ENCODE results near the gene KDELR3.

The KDELR3 gene

DNA sequence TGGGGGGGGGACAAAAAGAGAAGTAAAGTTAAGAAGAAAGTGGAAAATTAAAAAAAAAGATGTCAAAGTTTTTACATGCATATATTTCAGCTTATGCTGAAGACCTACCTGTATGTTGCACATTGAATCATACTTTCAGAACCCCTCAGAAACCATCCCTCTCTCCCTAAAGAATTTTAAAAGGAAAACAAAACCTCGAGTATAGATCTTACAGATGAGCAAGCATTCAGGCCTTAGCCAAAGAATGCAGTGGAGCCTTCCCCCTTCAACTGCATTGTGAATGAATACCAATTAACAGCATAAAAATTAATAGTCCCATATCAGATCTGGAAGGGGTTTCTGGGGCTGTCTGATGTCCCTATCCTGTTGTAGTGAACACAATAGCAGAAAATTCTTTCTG, 16.3 kb downstream of the KDELR3 start:
- DNase-seq = no peak

DNA sequence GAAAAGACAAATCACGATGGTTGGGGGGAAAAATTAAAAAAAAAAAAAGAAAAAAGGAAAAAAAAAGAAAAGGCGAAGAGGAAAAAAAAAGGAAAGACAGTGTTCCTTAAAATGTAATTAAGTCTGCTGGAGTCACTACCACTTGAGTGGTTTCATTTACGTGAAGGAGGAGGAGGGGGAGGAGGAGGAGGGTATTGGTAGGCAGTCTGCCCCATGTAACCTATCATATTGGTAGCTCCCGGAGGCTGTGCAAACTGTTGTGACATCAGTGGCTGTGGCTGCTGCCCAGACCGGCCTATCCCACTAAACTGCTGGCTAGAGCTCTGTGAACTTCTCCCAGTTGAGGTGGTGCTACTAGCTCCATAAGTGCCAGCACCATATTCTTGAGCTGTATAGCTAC, 17.9 kb downstream of the KDELR3 start:
- no peak for DNase-seq

DNA sequence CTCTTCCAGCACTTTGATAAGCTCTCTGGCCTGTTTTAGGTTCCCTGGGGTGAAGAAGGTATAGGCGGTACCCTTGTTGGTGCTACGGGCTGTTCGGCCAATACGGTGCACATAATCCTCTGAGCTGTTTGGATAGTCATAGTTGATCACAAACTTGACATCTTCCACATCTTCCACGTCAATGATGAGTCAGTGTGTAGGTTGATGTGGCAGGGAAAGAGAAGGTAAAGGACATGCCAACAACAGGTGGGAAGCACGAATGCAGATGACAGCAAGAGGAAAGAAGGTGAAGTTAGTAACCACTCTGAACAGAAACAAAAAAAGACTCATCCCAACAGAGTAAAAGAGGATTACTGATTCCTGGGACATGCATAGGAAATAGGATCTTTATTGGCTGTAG, 20.1 kb downstream of the KDELR3 start:
- DNase-seq = no peak

DNA sequence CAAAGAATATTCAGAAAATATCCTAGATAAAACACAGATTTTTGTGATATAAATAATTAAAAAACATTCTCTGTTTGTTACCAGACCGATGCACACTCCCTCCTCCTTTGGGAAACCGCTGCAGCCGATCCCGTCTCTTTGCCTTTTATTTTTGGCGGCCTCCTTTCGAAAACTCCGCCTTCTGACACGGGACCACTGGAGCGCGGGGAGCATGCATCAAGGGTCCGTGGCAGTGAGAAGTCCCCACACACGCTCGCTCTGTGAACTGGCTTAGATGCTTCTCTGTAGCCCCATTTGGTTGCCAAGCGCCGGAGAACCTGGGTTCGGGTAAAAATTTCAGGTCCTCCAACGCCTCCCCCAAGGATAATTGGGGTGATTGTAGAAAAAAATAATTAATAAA, 21.2 kb downstream of the KDELR3 start:
- DNase-seq = no peak

DNA sequence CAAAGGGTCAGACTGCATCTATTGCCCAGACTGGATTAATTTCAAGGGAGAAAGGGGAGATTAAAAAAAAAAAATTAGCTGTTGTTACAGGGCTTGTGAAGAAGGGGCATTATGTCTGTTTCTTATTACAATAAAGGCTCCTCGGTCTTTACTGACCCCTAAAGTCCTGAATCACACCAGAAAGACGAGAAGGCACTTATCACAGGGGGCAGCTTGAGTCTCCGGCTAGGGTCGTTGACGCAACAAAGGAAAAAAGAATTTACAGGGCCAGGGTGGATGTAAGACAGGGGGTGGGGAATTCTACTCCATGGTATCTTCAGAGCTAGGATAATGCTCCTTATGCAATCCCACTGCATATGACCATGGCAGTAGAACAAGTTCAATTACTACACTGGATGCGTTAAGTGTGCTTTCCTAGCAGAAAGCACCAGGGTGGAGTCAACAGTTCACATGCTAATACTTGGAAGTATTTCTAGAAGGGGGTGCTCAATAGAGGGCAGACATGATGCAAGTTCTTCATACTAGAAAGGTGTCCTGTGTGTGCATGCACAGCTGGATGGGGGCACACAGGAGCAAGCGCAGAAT, 21.8 kb downstream of the KDELR3 start:
- DNase-seq = no peak

DNA sequence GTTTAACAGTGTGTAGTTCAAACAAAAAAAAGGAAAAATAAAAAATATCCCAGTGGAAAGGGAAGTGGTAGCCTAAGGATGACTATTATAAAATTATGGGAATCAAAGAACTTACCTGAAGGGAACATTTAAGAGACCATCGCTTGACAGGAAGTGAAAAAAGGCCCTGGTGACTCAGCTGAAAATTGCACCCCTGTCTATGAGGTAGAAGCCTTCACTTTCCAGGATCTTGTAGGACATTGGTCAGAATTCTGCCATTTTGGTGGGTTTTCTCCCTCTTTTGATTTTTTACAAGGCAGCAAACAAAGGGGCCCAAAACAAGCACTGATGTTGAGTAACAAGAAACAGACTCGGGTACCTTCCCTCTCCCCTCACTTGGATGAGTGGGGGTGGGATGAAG, 22.6 kb downstream of the KDELR3 start:
- DNase-seq = no peak

DNA sequence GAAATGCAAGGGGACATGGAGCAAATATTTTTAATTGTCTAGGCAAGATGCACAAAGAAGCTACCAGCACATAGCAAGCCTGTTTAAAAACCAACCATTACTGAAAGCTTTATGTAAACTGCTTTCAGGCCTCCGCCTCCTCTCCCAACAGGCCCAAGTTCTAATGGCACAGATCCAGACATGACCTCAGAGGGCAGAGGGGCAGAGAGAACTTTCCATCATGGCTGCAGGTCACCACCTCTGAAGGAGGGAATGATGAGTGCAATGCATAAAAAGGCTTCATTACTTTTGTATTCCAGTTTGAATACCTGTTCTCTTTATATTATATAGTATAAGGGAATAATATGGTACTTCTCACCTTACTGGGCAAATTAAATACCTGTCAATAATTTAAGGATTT, 23.0 kb downstream of the KDELR3 start:
- peak; percentile 57 for DNase-seq

DNA sequence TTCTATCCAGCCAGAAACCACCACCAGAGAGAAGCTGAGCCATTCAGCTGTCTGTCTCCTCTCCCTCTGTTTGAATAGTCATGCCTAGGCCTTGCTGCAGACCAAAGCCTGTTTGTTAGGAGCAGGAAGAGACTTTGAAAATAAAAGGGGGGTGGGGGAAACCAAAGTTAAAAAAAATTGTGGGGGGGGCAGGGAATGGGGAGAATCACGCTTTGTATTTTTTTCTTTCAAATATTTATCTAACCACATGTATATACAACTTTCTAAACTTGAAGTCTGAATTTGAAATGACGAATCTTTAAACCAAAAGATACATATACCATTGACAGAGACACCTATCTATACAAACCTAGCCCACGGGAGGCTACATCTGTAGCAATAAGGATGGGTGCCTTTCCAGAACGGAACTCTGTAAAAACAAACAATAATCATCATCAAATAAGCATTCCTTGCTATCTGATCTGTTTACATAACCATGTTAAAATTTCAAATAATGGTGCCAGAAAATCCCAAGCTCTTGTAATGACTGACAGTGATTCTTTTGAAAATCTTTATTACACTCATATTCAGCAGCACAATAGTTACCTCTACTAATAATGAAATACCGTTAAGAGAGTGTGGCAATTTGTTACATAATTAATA, 23.9 kb downstream of the KDELR3 start:
- no peak for DNase-seq

DNA sequence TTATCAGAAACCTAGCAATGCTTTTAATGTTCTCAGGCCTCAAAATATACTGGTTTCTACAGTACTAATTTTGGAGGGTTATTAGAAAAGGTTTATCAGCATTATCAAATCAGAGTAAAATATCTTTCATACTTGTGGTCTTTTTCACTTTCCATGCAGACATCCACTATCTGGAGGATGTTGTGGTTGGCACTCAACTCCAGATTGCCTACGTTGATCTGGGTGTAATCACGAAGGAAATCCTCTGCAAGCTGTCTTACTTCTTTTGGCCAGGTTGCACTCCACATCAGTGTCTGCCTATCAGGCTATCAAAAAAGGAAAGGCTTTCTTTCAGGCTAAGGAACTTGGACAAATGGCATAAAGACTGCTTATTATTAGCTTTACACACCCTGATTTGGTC, 26.6 kb downstream of the KDELR3 start:
- no peak for DNase-seq

DNA sequence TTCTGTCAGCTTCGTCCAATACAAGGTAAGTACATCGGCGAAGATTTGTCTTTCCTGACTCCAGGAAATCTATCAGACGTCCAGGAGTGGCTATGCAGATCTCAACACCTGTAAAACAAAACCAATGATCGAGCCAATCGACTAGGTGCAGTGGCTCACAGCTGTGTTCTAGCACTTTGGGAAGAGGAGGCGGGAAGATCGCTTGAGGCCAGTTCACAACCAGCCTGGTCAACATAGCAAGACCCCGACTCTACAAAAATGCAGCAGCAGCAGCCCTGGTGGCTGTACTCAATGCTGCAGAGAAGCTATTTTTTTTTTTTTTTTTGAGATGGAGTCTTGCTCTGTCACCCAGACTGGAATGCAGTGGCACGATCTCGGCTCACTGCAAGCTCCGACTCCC, 27.0 kb downstream of the KDELR3 start:
- no peak for DNase-seq

DNA sequence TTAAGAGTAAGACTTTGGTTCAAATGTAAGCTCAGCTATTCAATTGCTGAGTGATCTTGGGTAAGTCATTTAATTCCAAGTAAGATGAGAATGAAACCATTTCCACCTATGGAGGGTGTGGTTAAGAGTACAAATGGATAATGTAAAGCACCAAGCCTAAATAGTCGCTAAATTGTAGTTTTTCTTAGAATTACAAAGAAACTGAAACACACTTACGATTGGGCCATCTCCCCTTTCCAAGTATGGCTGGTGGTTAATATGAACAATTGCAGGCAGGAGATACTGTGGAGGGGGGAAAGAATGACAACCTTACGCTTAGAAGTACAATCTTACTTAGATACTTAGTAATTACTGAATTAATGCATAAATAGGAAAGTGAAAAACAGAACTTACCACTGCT, 30.0 kb downstream of the KDELR3 start:
- DNase-seq = no peak

DNA sequence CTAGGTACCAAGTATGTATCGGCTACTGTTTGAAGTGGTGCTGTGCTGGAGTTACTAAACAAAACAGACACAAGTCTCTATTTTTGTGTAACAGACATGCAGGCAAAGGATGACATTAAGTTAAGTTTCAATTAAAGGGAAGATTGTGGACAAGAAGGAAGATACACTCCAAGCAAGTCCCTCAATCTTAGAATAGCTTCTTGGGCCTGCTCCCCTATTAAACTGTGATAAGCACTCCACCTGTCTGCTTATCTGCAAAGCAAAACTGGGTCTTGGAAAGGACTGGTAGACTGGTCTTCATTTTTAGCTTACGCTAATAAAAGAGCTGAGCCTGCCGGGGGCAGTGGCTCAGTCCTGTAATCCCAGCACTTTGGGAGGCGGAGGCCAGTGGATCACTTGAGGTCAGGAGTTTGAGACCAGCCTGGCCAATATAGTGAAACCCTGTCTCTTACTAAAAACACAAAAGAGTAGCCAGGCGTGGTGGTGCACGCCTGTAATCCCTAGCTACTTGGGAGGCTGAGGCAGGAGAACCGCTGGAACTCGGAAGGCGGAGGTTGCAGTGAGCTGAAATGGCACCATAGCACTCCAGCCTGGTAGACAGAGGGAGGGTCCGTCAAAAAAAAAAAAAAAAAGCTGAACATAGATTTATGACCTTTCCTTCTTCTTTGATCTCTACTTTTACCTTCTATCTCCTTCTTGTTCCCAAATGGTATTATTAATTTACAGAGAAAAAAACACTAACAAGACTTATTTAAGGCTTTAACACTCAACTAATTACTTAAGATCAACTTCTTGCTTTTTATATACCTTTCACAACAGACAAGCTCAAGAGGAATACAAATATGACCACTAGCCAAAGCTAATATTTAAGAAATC, 34.1 kb downstream of the KDELR3 start:
- DNase-seq = peak; percentile 48

DNA sequence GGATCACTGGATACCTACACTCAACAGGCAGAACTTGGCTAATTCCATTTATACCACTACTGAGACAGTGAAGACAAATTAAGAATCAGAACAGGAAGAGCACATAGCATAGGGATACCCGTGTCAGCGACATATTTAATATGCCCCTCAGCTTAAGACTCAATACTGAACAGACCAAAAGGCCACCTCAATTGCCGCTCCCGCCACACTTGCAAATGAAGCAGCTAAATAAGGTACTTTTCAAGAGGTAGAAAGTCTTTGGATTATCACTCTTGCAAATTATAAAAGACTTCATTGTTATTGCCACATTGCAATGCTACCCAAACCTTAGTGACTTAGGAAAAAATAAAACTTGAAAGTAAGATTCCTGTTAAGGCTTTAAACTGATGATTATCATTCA, 35.1 kb downstream of the KDELR3 start:
- DNase-seq = no peak

DNA sequence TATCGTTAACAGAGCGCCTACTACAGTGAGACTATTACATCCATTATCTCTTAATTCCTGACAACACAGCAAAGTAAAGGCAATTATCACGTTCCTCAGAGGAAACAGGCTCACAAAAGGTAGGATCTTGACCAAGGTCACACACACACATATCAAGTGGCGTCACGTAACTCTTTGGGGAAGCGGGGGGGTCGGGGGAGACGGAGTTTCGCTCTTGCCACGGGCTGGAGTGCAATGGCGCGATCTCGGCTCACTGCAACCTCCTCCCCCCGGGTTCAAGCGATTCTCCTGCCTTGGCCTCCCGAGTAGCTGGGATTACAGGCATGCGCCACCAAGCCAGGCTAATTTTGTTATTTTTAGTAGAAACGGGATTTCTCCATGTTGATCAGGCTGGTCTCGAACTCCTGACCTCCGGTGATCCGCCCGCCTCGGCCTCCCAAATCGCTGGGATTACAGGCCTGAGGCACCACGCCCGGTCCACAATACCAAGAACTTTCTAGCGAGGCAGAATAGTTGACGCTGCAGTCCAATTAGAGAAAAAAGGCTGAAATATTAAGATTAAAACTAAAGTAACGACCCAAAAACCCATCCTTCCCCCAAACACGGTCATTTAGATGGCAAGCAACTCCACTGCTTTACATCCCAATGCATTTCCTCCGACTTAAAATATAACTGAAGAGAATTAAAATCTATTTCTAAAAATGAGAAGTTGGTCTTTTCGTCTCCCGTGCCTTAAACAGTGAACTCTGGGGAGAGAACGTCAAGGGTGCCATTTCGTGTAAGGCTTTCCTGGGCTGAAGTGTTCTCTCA, 37.0 kb downstream of the KDELR3 start:
- DNase-seq = peak; percentile 71

DNA sequence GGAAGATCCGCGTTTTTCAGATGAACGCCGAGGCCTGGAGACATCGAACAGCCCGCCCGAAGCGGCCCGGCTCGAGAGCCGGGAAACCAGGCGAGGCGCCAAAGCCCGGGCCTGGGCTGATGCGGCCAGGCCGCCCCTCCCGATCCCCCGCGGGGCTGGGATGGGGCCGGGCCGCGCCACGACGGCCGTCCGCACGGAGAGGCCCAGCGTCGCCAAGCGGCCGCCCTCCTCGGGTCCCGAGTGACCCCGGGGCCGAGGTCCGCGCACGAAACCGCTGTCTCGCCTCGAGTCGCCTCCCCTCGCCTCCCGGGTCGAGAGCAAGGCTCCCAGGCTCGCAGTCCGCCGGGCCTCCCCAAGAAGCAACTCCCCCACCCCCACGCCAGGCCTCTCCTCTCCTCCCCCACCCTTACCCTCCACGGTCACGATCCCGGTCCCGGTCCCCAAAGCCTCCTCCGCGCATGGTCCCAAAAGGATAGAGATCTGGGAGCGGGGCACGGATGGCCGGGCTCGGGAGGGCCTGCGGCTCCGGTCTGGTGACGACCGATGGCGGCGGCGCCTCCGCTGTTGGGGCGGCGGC, 37.7 kb downstream of the KDELR3 start:
- DNase-seq = peak; percentile 50

DNA sequence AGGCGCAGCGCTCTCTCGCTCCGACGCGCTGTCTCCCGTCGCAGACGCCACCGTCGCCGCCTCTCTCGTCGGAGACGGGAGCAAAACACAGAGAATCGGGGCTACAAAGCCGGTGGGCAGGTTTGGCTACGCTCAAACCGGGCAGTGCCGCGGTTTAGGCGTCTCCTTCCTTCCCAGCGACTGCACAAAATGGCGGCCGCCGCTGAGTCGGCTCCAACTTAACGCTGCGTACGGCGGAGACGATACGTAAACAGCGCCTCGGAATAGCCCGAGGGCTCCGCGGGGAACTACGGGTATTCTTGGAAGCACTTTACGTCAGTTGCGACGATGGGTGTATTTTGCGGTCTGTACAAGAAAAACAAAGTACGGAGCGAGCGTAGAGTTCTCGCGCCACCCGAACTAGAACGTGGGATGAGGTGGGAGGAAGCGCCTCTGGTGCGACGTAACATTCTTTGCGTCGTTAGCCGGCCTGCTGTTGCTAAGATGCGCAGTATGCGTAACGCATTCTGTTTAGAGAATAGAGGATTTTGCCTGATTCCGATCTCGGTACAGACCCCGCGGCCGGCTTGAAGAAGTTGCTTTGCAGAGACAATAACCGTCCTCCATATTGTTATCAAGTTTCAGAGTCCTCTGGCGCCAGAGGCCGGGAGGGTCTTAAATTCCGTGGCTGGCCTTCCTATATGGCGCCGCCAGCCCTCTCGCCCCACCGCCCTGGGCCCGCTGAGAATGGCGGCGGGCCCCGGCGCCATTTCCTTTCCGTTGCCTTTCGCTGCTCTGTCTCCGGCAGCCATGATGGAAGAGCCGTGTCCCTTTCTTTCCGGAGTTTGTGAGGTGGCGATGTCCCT, 38.4 kb downstream of the KDELR3 start, which contains the start of gene DDX17:
Gene DDX17, minus strand, starts transcription at position 194 of the 845 bp plus-strand sequence.
- peak; percentile 98 for DNase-seq

DNA sequence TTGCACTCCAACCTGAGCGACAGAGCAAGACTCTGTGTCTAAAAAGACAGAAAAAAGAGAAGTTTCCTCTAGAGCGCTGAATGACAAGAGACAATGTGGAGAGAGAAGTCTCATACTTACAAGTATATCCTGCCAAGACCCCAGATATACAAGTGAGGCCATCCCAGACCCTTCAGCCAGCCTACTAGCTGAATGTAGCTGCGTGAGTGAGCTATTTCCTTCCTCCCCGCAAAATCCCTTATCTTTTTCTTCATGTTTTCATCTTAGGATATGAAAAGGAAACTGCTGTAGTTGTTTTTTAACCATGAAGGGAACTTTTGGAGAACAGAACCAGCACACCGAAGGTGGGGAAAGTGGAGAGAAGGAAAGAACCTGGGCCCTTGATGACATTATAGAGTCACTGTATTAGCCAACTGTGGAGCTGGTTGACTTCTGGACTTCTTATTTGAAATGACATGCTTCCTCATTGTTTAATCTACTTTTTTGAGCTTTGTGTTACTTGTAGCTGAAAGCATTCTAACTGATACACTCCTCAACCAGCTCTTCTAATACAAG, 42.6 kb downstream of the KDELR3 start:
- DNase-seq = no peak

DNA sequence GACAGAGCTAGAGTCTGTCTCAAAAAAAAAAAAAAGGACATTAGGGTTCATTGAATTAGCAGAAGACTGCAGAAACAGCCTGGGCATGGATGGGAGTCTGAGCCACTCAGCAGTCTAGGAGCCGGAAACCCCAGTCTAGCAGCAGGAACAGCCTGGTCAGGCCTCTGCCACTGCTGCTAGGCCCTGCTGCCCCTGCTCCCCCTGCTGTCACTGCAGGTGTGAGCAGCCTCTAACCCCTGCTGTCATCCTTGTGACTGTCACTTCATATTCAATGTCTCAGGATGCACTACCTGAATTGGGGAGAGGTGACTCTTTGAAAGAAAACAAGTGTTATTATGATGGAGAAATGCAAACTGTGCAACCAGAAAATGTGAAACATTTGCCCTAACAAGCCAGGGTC, 45.2 kb downstream of the KDELR3 start:
- peak; percentile 43 for DNase-seq

DNA sequence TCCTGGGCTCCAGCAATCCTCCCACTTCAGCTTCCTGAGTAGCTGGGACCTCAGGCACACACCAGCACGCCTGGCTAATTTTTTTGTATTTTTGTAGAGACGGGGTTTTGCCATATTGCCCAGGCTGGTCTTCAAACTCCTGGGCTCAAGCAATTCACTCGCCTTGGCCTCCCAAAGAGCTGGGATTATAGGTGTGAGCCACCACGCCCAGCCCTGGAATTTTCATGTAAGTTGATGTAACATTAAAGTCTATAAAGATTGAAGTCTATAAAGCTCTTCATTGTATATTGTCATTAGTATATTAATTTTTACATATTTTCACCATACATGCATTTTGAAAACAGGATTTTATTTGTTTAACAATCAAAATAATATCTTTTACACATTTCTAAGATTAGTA, 50.7 kb downstream of the KDELR3 start:
- no peak for DNase-seq

DNA sequence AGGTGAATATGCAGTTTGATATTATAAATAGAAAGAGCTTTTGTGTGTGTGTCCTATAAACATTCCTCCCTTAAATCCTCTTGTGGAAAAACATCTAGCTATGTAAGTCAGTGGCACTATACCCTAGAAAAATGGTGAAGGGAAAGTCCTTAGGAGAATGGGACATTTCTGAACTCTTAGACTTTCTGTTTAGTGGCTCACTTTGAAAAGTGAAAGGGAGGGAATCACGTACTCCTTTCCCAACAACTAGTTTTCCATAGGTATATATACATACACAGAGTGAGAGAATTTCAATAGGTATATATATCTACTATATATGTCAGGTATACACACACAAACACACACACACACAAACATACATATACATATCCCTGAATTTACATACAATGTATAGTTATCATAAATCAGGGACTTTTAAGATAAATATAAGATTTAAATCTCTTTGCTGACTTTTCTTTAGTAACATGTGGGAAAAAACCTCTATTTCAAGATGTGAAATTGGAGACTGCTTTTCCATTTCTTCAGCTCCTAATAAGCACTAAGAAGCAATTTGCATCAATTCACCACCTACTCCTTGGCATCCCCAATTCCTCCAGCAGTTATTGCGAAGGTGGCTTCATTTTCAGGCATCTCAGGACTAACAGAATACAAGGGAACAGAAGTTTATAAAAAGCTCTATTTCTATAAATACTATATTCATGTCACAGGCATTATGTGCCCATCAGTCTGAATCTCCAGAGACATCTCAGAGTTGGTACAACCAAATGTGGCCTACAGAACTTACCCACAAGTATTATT, 51.8 kb downstream of the KDELR3 start:
- DNase-seq = no peak

DNA sequence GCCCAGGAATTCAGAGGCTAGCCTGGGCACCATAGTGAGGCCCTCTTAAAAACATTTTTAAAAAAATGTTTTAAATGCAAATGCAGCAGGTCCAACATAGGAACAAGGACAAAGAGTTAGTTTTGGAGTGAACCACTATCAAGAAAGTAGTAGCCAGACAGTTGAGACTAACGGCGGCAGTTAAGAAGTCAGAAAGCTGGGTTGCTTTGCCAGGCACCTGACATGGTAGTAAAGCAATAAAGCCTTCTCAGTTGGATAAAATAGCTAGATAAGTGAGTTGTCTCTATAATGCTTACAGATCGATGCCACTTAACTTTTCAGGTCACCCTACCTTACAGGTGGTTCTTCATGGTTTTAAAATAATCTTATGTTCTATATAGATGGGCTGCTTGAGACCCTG, 55.1 kb downstream of the KDELR3 start:
- no peak for DNase-seq

Data from hematopoietic multipotent progenitor cell treated with erythropoietin and hydrocortisone succinate and interleukin-3 and kit ligand, for 8 days (in vitro differentiated cells).